SK-MEL-5 (cell line): ENCODE data around the gene ADGRF1. TPM values are rescaled to one million over a fixed set of nuclear protein-coding genes. Genes with fewer than 3 reads are reported as not detected.

Experiments used
- DNase-seq: peaks from one replicate; pipeline ENCODE4 v3.0.0-alpha.2; 2016; ENCODE audit warnings: low read depth, low spot score
- in situ Hi-C: cut with HindIII; loops from 2 replicates; pipeline ENCODE4 v1.10.0; 2016; ENCODE audit warnings: low sequenced_read_pairs, high pct_unique_total_duplicates, low pct_unique_long_range_greater_than_20kb
- total RNA-seq: library from RNA; depleted of rRNA; stranded (reverse); fragments of >200 nt; shearing (Covaris generic); gene quantifications from 2 replicates; pipeline ENCODE4 v1.2.3, GENCODE V29; 2014; rRNA removed

The ADGRF1 gene
- total RNA-seq, 1 experiment from 2014 or later: not detected

DNA sequence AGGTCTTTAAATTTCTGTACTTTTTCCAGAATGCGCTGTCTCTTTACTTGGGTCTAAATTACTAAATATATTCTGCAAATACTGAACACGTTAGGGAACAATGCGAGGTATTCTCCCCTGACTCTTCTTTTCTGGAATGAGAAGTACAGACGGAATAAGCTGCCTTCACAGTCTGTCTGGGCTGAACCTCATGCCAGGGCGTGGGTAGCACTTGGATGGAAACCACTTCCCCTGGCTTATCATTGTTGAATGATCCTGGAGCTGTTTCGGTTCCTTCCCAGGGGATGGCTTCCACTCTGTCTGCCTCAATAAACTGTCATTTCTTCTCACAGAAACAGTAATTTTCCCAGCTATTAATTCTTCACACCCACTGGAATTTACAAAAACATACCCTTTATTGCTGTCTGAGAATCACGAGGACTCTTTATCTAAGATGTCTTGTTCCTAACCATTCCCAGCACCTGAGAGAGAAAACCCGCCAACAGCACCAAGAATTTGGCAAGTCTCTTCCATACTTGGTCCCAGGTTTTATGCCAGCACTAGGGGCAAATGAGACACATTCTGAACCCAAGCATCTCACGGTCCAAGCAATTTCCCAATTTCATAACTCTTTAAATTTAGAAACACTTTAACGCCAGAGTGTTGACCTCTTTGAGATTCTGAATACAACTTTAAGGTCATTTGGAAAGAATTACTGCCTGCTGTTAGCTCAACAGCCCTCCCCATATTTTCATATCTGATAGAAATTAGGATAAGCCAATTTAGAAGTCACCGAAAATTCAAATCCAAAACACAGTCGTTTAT is 77.2 kb downstream of the ADGRF1 start:
- in situ Hi-C loops: no loop called here
- DNase-seq: peak; percentile 62

DNA sequence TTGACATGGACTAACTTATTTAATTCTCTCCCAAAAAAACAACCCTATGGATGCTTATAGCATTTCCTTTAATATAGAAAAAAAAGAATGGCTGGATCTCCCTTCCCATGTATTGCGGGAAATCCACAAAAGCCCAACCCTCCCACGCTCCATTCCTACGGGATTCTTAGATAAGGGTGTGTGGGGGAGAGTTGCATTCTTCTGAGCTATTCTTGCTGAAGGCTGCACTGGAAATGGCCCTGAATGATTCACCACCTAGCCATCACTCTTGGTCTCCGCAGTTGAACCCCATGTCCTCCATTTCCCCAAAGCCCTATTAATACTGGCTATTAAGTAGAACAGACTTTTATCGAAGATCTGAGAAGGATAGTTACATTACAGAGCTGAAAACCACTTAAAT is 78.5 kb downstream of the ADGRF1 start:
- in situ Hi-C loops: no loop called here
- no peak for DNase-seq

DNA sequence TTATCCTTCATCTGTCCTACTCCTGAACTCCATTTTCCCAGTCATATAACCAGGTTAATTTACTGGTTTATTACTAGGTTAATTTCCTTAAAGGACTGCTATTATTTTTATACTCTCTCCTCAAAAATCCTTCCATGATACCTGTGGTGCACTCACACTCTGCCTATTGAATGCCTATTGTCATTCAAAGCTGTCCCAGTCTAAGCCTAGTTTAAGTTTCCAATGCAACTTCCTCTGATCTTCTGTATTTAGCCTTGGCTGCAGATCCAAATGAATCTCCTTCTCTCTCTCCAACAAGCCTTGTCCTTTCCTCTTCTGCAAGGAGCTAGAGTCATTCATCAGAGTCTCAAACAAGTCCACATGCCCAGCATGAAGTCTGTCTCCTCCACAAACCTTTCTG is 79.1 kb downstream of the ADGRF1 start:
- DNase-seq: no peak
- in situ Hi-C loops: no loop called here

DNA sequence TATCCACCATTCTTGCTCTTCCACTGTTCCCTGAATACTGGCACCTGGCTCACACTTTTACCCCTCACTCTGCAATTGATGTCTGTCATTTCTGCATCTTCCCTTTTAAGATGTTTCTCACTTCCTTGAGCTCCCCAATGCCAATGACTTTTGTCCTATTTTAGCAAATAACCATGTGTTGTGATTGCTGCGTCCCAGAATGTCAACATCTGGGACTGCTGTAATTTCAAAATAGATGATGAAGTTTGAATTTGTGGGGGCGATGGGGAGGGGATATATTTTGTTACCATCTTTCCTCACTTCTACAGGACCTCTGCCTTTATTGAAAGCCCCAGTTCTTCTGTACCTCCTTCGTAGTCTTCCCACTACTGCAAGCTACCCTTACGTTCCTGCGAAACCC is 80.4 kb downstream of the ADGRF1 start:
- in situ Hi-C loops: no loop called here

DNA sequence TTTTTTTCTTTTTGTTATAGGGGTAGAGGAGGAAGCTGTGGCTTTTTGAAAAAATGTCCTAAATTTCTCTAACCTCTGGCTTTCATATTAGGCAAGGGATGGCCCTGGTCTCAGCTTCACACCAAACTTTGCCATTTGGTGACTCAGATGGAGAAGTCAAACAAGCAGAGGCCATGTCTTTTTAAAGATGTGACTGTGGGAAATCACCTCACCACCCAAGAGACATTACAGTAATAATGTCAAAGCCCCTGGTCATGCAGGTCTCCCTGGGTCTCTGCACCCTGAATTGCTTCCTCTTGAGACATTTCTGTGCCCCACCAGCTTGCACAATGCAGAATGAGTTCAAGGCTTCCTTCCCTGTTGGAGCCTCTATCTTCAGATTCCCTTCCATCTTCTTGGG is 80.9 kb downstream of the ADGRF1 start:
- in situ Hi-C loops: no loop called here
- no peak for DNase-seq

More for the DNA sequence above, 80.4 kb downstream of the ADGRF1 start:
- no peak for DNase-seq

DNA sequence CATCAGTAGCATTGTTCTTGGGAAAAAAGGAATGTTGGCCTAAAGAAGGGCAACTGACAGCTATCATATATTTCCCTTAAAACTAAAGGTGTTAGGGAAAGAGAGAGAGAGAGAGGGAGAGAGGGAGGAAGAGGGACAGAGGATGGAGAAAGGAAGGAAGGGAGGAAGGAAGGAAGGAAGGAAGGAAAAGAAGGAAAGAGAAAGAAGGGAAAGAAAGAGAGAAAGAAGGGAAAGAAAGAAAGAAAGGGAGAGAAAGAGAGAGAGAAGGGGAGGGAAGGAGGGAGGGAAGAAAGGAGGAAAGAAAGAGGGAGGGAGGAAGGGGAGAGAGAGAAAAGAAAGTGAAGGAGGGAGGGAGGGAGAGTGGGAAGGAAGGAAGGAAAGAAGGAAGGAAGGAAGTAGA is 82.7 kb downstream of the ADGRF1 start:
- no peak for DNase-seq
- in situ Hi-C loops: no loop called here

DNA sequence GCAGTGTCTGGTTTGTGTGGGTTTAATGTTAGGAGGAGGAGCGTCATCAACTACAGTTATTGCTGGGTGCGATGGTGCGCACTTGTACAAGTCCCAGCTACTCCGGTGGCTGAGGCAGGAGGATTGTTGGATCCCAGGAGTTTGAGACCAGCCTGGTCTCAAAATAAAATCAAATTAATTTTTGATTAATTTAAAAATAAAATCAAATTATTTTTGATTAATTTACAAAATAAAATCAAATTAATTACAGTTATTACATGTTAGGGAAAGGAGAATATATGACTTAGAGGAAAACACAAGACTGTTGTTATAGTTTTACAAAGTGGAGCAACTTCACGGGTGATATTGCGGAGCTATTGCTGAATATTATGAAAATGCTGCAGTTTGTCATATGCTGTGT is 85.7 kb downstream of the ADGRF1 start:
- in situ Hi-C loops: no loop called here

DNA sequence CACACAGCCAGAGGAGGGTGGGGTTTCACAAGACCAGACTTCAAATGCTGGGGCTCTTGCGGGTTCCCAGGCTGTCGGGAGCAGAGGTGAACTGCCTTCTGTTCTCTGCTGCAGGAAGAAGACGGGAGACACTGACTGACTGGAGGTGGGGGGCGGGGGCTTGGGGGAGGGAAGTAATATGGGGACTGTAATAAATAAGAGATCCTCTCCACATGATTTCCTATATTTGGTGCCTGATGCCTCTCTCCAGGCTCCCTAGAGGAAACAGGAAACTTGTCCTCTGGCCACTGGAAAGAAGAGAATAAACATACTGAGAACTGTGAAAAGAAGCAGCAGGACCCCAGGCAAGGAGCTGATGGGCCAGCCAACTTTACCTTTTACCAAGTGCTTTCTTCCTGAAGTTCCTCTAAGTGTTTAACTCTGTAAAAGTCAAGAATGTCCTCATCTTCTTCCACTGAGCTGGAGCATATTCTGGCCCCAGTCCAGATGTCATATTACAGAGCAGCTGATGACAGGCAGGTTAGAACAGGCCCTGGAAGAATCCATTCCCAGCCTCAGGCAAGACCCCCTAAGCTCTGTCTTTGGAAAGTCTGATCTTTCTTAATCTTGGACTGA is 87.2 kb downstream of the ADGRF1 start:
- in situ Hi-C loops: no loop called here
- no peak for DNase-seq

More for the DNA sequence above, 85.7 kb downstream of the ADGRF1 start:
- DNase-seq: no peak

DNA sequence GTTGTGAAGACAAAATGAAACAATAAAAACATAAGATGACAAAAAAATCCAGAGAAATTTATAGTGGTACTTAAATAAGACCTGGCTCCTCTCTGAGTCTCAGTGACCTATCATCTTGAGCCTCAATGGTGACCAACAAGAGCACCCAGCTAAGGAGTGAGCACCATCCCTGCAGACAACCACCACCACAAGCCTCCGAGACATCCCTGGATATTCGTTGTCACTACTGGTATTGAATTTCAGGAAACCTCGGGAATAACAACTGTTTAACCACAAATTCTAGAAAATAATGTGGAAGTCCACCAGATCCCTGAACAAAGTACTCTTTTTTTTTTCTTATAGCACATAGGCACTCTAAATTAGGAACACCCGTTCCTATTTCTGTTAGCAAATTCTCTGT is 88.2 kb downstream of the ADGRF1 start:
- no peak for DNase-seq
- in situ Hi-C loops: no loop called here

DNA sequence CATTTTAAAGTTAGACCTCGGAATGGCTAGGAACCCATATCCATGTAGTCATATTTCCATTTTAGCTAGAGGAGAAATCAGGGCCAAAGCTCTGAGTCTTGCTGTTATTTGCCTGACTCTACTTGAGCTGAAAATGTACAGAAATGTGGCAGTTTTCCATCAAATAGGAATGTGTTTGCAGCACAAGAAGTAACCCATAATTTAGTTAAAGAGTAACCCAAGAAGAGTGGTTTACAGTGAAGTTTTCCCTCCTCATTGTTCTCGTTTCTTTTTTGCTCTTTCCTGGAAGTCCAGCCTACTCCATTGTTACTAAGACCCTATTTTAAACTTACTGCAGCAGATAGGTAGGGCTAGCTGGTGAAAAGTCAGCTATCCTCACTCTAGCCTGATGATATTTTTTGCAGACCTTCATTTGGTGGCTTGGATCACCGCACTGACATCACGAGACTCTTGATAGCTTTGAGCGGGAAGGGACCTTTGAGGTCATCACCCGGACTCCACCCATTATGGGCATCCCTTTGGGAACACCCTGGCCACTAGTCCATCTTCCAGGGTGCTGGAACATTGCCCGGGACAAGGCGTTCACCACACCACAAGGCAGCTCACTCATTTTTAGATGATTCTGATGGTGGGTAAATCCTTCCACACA is 92.4 kb downstream of the ADGRF1 start:
- no peak for DNase-seq
- in situ Hi-C loops: no loop called here

DNA sequence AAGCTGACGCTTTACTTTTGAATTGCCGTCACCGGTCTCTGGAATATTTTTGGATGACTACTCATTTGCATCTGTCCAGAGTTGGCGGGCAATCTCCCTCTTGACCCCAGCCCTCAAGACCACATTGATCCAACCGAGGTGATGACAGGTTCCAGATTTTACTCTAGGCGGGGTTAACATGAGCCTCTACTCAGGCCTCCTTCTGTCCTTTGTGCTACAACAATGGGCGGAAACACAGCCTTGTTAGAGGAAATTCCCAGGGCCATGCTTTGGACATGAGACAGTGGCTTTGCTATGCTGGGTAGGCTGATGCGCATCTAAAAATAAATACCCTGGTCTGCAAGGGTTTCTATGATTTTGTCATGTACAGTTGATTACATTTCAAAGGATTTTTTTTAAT is 93.4 kb downstream of the ADGRF1 start:
- in situ Hi-C loops: no loop called here
- no peak for DNase-seq

Other genes starting within 250 kb of the ADGRF1 start
- not detected in 2 replicates for gene MEP1A, start 248.9 kb downstream of the ADGRF1 start, total RNA-seq
- gene ADGRF5, start 120.4 kb downstream of the ADGRF1 start, total RNA-seq: 0.16 and 0.29 TPM in 2 replicates